ENCODE data around the gene ALKBH5. TPM values are rescaled to one million over a fixed set of nuclear protein-coding genes. Genes with fewer than 3 reads are reported as not detected.
A peak's percentile ranks its signal among the peaks of the same experiment; 100 is the strongest.

Gene ALKBH5
- total RNA-seq, 2 donors from 2014 or later = 45.4 to 48.8 TPM

GRCh38 chr17:18245038-18245776 is 61.6 kb downstream of the ALKBH5 start:
- Histone ChIP-seq H3K4me3 (no peak overlapping the region), H3K9me3 (no peaks in the 10 kb centered on the region), H3K27ac (no peak overlapping the region), H3K27me3 (no peaks in the 10 kb centered on the region), H3K4me1 (peaks cover under 1% of the 10 kb centered on the region), H3K36me3 (replicated peaks in 1 of 2; ENCODE audit: insufficient read depth in 1 of 2, low read depth in 2 of 2) (peaks cover 0 to 18% of the 10 kb centered on the region in 2 donors)
- TF ChIP-seq, protein P1, sequence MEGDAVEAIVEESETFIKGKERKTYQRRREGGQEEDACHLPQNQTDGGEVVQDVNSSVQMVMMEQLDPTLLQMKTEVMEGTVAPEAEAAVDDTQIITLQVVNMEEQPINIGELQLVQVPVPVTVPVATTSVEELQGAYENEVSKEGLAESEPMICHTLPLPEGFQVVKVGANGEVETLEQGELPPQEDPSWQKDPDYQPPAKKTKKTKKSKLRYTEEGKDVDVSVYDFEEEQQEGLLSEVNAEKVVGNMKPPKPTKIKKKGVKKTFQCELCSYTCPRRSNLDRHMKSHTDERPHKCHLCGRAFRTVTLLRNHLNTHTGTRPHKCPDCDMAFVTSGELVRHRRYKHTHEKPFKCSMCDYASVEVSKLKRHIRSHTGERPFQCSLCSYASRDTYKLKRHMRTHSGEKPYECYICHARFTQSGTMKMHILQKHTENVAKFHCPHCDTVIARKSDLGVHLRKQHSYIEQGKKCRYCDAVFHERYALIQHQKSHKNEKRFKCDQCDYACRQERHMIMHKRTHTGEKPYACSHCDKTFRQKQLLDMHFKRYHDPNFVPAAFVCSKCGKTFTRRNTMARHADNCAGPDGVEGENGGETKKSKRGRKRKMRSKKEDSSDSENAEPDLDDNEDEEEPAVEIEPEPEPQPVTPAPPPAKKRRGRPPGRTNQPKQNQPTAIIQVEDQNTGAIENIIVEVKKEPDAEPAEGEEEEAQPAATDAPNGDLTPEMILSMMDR (IDR thresholded peaks at IDR 0.05) = no peak
- no peak for TF ChIP-seq POLR2A (IDR thresholded peaks at IDR 0.05)
- no peak for DNase-seq
- WGBS, 2 donors = 86% methylated on average over 17 to 20 of the region's 21 CpGs
- intact Hi-C loops (cut with DNase I) = no loop called here
- ATAC-seq = no peak

DNA sequence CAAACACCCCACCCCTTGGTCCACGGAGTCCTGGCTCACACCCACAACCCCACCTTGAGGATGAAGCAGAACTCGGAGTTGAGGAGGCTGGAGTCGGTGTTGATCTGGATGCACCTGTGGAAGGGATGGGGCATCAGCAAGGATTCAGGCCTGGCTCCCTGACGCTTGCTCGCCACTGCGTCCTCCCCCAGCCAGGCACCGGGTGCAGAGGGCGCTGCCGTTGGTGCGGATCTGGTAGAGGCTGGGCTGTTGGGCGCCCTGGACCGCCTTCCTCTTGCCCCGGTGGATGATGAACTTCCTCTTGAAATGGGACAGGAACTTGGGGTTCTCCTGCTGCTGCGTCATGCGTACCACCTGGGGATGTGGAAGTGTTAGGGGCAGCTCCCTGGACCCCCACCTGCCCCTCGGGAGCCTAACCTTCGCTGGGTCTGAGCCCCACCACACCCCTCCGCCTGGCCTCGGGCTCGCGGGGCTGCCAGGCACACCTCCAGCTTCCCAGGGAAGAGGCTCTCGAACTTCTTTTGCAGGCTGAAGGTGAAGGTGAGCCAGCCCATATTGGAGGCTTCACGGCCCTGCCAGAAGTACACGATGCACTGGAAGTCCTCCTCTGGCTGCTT is 62.6 kb downstream of the ALKBH5 start:
- WGBS, 2 donors = 92 to 95% methylated on average over 5 to 24 of the region's 24 CpGs
- no peak for DNase-seq
- Histone ChIP-seq H3K27me3 (no peaks in the 10 kb centered on the region), H3K27ac (no peak overlapping the region), H3K4me3 (no peak overlapping the region), H3K4me1 (peaks cover 11% of the 10 kb centered on the region), H3K36me3 (replicated peaks in 1 of 2; ENCODE audit: insufficient read depth in 1 of 2, low read depth in 2 of 2) (peaks cover 0 to 21% of the 10 kb centered on the region in 2 donors), H3K9me3 (no peaks in the 10 kb centered on the region)
- TF ChIP-seq, protein P1 (IDR thresholded peaks at IDR 0.05) = no peak
- TF ChIP-seq POLR2A (IDR thresholded peaks at IDR 0.05) = no peak
- ATAC-seq = no peak
- intact Hi-C loops (cut with DNase I) = no loop called here

- TF ChIP-seq POLR2A (IDR thresholded peaks at IDR 0.05) = no peak
- TF ChIP-seq, protein P1 (IDR thresholded peaks at IDR 0.05) = no peak
- peaks cover 12% of the 10 kb centered on the region for H3K4me1 ChIP-seq
- H3K36me3 ChIP-seq (replicated peaks in 1 of 2; ENCODE audit: insufficient read depth in 1 of 2, low read depth in 2 of 2) = peaks cover 0 to 25% of the 10 kb centered on the region in 2 donors
- intact Hi-C loops (cut with DNase I) = no loop called here
- no peaks in the 10 kb centered on the region for H3K27me3 ChIP-seq
- H3K9me3 ChIP-seq = no peaks in the 10 kb centered on the region
- DNase-seq = peak; percentile 61 to 82 (median 76)
- H3K27ac ChIP-seq = peak overlapping the region; percentile 3 to 69 (median 35)
- 49 to 65% methylated on average over 38 to 46 of the region's 46 CpGs for WGBS, 2 donors
- H3K4me3 ChIP-seq = no peak overlapping the region
- ATAC-seq = peak; percentile 65
Measured at GRCh38 chr17:18246880-18247612, 63.4 kb downstream of the ALKBH5 start.

GRCh38 chr17:18247613-18248001 is 64.0 kb downstream of the ALKBH5 start:
- intact Hi-C loops (cut with DNase I) = no loop called here
- peaks cover 0 to 27% of the 10 kb centered on the region in 2 donors for H3K36me3 ChIP-seq (replicated peaks in 1 of 2; ENCODE audit: insufficient read depth in 1 of 2, low read depth in 2 of 2)
- WGBS, 2 donors = 85 to 87% methylated on average over 21 to 30 of the region's 30 CpGs
- no peak for TF ChIP-seq POLR2A (IDR thresholded peaks at IDR 0.05)
- TF ChIP-seq, protein P1 (IDR thresholded peaks at IDR 0.05) = no peak
- ATAC-seq (peak; percentile 2), DNase-seq (no peak)
- no peaks in the 10 kb centered on the region for H3K9me3 ChIP-seq
- H3K27me3 ChIP-seq = no peaks in the 10 kb centered on the region
- peaks cover 12% of the 10 kb centered on the region for H3K4me1 ChIP-seq
- H3K4me3 ChIP-seq = no peak overlapping the region
- peak overlapping the region in 3 of 4 donors; percentile 13 to 69 (median 57) for H3K27ac ChIP-seq
